Metanephros (tissue), 1 donor: Measurements from ENCODE around the gene GZMH. TPM values are rescaled to one million over a fixed set of nuclear protein-coding genes. Genes with fewer than 3 reads are reported as not detected.

Experiments used
- total RNA-seq: library from RNA; depleted of rRNA; stranded (reverse); fragments of >200 nt; gene quantifications from one replicate; pipeline ENCODE4 v1.2.3, GENCODE V29; 2014

Gene GZMH
- not detected for total RNA-seq

GRCh38 chr14:24609655-24610344, at the start of gene GZMH:
Gene GZMH, minus strand, starts transcription at chr14:24609685. Its CDS starts 72 bp downstream, at chr14:24609613.

GRCh38 chr14:24634158-24634557, 24.7 kb upstream of the GZMH start, which contains the start of gene GZMB:
Gene GZMB, minus strand, starts transcription at chr14:24634190. Its CDS starts 30 bp downstream, at chr14:24634160.

GRCh38 chr14:24576182-24576581, 33.3 kb downstream of the GZMH start, which contains the start of gene CTSG:
Gene CTSG, minus strand, starts transcription at chr14:24576250. Its CDS starts 27 bp downstream, at chr14:24576223.

Other genes with a start within 250 kb of the GZMH start
- 53.0 TPM for gene NFATC4, start 241.5 kb downstream of the GZMH start, total RNA-seq
- gene NYNRIN, start 210.7 kb downstream of the GZMH start, total RNA-seq: 37.2 TPM
- 2.6 TPM for gene CBLN3, start 180.0 kb downstream of the GZMH start, total RNA-seq
- gene KHNYN, start 179.7 kb downstream of the GZMH start, total RNA-seq: 47.3 TPM
- gene SDR39U1, start 166.9 kb downstream of the GZMH start, total RNA-seq: 28.1 TPM
- gene CMA1, start 101.4 kb downstream of the GZMH start, total RNA-seq: not detected
- gene CTSG, start 33.4 kb downstream of the GZMH start, total RNA-seq: 27.3 TPM
- 1.4 TPM for gene GZMB, start 24.5 kb upstream of the GZMH start, total RNA-seq